Tibial nerve (tissue), 4 donors: ENCODE data around the gene MUC12. TPM values are rescaled to one million over a fixed set of nuclear protein-coding genes. Genes with fewer than 3 reads are reported as not detected.

ENCODE experiments used
- DNase-seq, 2 donors: peaks; one replicate each; pipeline ENCODE4 v3.0.0-alpha.2; 2019; ENCODE audit warnings: low spot score in 2 of 2
- H3K27ac ChIP-seq, 4 donors: fragments of 200-600 bp; sonication (generic) in 3 of 4; one replicate each; pipeline ENCODE4 v1.5.1; 2017 to 2019; ENCODE audit warnings: mild to moderate bottlenecking in 1 of 4
- H3K27me3 ChIP-seq, 2 donors: fragments of 200-600 bp; sonication (generic) in 1 of 2; one replicate each; pipeline versions ENCODE4 v1.5.1 to v1.6.0; 2017 to 2019
- H3K36me3 ChIP-seq, 3 donors: fragments of 200-600 bp; sonication (generic); one replicate each; pipeline ENCODE4 v1.5.1; 2018 to 2019
- H3K4me1 ChIP-seq, 4 donors: fragments of 200-600 bp; sonication (generic) in 3 of 4; one replicate each; pipeline ENCODE4 v1.5.1; 2017 to 2019
- H3K4me3 ChIP-seq, 4 donors: fragments of 200-600 bp; sonication (generic) in 3 of 4; one replicate each; pipeline ENCODE4 v1.5.1; 2017 to 2019; ENCODE audit warnings: mild to moderate bottlenecking in 1 of 4, moderate library complexity in 1 of 4
- H3K9me3 ChIP-seq, 4 donors: fragments of 200-600 bp; sonication (generic) in 3 of 4; one replicate each; pipeline ENCODE4 v1.5.1; 2017 to 2019
- CTCF ChIP-seq, 5 experiments: fragments of 200-600 bp in 3 of 5; fragments of 450-650 bp in 2 of 5; sonication (generic) in 3 of 5; IDR thresholded peaks; one replicate each; pipeline ENCODE4 v1.5.1; 2016 to 2019; ENCODE audit warnings: antibody characterized with exemption in 5 of 5, mild to moderate bottlenecking in 3 of 5, moderate library complexity in 2 of 5
- EP300 ChIP-seq, 2 donors: sonication (generic); formaldehyde crosslinking; IDR thresholded peaks; one replicate each; pipeline ENCODE4 v1.6.1; 2017; ENCODE audit warnings: antibody characterized with exemption in 2 of 2, mild to moderate bottlenecking in 1 of 2
- POLR2A ChIP-seq, 2 donors: fragments of 450-650 bp; IDR thresholded peaks; one replicate each; pipeline ENCODE4 v1.6.1; 2017; ENCODE audit warnings: antibody characterized with exemption in 2 of 2, mild to moderate bottlenecking in 2 of 2, moderate library complexity in 2 of 2
- WGBS, 2 donors: methylation state at CpG; one replicate each; pipeline ENCODE4 v1.1.5; 2018; 5-methylcytosine and 5-hydroxymethylcytosine counted together
- total RNA-seq, 4 donors: library from RNA; depleted of rRNA; stranded (reverse); fragments of >200 nt; gene quantifications; one replicate each; pipeline ENCODE4 v1.1.0, GENCODE V29; 2016

MUC12 gene
- total RNA-seq, 4 donors from 2014 or later, result not detected

DNA sequence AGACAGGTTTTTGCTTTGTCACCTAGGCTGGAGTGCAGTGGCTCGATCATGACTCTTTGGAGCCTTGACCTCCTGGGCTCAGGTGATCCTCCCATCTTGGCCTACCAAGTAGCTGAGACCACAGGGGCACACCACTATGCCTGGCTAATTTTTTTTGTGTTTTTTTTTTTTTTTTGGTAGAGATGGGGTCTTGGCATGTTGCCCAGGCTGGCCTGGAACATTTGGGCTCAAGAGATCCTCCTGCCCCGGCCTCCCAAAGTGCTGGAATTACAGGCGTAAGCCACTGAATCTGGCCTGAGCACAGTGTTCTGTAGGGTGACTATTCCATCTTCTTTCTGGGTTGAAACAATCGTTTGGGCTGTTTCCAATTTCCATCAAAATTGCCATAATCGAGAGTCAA lies 21.6 kb upstream of the MUC12 start:
- Histone ChIP-seq H3K4me3 (no peak overlapping the region), H3K27ac (no peak overlapping the region), H3K9me3 (peaks cover 0 to 11% (median 0%) of the 10 kb centered on the region in 4 donors), H3K4me1 (no peaks in the 10 kb centered on the region), H3K27me3 (peaks cover 0 to 40% of the 10 kb centered on the region in 2 donors), H3K36me3 (no peaks in the 10 kb centered on the region)
- TF ChIP-seq EP300 (IDR thresholded peaks at IDR 0.05), result no peak
- TF ChIP-seq CTCF (IDR thresholded peaks at IDR 0.05), result no peak
- no peak for TF ChIP-seq POLR2A (IDR thresholded peaks at IDR 0.05)
- 74% methylated on average over 5 of the region's 5 CpGs for WGBS, 2 donors
- DNase-seq, result no peak

DNA sequence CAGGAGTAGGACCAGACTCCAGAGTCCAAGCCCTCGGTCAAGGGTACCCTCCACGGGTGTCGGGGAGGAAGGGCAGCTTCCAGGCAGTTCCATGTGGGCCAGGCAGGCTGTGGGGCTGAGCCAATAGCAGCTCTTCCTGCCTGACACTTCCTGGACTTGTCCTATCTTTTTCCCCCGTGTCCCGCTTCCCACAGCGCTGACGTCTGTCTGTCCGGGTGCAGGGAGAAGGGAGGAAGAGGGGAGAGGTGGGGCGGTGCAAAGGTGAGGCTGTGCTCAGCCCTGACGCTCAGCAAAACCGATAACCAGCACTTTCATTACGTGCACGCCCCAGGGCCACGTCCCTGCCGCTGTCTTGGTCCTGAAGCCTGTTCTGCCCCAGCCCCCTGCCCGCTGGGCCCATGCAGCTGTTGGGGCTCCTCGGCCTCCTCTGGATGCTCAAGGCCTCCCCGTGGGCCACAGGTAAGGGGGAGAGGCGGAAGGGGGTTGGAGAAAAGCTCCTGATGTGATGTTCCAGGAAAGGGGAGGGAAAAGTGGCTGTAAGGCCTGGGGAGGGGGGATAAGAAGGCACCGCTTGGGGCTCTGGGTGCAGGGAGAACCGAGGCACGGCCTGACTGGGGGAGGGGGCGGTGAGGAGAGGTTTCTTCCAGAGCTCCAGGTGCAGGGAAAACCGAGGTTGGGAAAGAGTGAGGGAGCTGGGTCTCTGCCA lies 20.0 kb upstream of the MUC12 start, which contains the start of gene MUC3A:
TSS of gene MUC3A (plus strand) at position 308 of the 706 bp plus-strand sequence. CDS start at position 399, 91 bp downstream.
- WGBS, 2 donors, result 18 to 27% methylated on average over 21 to 24 of the region's 24 CpGs
- no peak for DNase-seq
- Histone ChIP-seq H3K4me1 (no peaks in the 10 kb centered on the region), H3K36me3 (no peaks in the 10 kb centered on the region), H3K27me3 (peaks cover 0 to 46% of the 10 kb centered on the region in 2 donors), H3K4me3 (peak within 1 kb of the TSS in 1 of 4 donors; percentile 23), H3K27ac (peak within 1 kb of the TSS in 1 of 4 donors; percentile 50), H3K9me3 (peaks cover 0 to 7% (median 0%) of the 10 kb centered on the region in 4 donors)
- TF ChIP-seq CTCF (IDR thresholded peaks at IDR 0.05) (no peak), POLR2A (IDR thresholded peaks at IDR 0.05) (no peak), EP300 (IDR thresholded peaks at IDR 0.05) (no peak)

DNA sequence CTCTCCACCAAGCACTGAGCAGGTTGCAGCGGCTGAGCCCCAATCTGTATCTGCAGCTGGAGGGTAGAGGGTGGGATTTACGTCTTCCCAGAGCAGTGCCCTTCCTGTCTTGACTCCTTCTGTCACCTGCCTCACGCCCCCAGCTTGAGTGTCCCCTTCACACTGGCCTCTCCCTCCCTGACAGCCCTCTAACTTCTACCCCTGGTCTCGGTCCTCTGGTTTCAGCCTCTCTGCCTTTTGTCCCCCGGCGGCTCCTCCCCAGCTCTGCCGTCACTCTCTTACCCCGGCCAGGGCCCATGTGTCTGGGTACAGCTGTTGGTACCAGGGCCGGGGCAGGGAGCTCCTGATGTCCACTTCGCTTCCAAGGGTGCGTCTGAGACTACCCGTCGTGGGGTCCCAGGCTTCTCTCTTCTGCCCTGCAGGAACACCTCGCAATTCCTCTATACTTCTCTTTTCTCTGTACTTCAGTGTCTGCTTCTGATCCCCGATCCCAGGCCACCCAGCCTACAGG lies 19.4 kb upstream of the MUC12 start:
- Histone ChIP-seq H3K27me3 (peaks cover 0 to 46% of the 10 kb centered on the region in 2 donors), H3K9me3 (peaks cover 0 to 5% (median 0%) of the 10 kb centered on the region in 4 donors), H3K4me1 (no peaks in the 10 kb centered on the region), H3K27ac (peak overlapping the region in 1 of 4 donors; percentile 50), H3K4me3 (peak overlapping the region in 1 of 4 donors; percentile 23), H3K36me3 (no peaks in the 10 kb centered on the region)
- TF ChIP-seq POLR2A (IDR thresholded peaks at IDR 0.05) (no peak), EP300 (IDR thresholded peaks at IDR 0.05) (no peak), CTCF (IDR thresholded peaks at IDR 0.05) (no peak)
- WGBS, 2 donors, result 45 to 50% methylated on average over 15 of the region's 15 CpGs
- no peak for DNase-seq

DNA sequence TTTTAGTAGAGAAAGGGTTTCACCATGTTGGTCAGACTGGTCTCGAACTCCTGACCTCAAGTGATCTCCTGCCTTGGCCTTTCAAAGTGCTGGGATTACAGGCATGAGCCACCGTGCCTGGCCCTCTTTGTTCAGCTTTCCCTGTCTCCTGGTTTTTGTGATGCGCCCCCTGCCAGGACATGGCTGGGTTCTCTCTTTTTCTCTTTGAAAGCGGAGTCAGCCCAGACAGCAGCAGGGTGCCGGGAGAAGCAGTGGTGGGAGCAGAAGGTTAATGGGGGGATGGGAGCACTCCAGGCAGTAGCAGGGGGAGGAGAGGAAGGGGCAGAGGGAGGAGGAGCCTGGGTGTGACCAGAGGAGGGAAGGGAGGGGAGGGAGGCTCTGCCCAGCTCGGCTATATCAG lies 18.2 kb upstream of the MUC12 start:
- H3K36me3 ChIP-seq, result no peaks in the 10 kb centered on the region
- no peak for DNase-seq
- no peak for TF ChIP-seq POLR2A (IDR thresholded peaks at IDR 0.05)
- no peak for TF ChIP-seq EP300 (IDR thresholded peaks at IDR 0.05)
- TF ChIP-seq CTCF (IDR thresholded peaks at IDR 0.05), result no peak
- 20 to 28% methylated on average over 6 of the region's 6 CpGs for WGBS, 2 donors
- no peak overlapping the region for H3K4me3 ChIP-seq
- H3K4me1 ChIP-seq, result no peaks in the 10 kb centered on the region
- peaks cover 0 to 41% of the 10 kb centered on the region in 2 donors for H3K27me3 ChIP-seq
- H3K9me3 ChIP-seq, result peaks cover 0 to 5% (median 0%) of the 10 kb centered on the region in 4 donors
- no peak overlapping the region for H3K27ac ChIP-seq

DNA sequence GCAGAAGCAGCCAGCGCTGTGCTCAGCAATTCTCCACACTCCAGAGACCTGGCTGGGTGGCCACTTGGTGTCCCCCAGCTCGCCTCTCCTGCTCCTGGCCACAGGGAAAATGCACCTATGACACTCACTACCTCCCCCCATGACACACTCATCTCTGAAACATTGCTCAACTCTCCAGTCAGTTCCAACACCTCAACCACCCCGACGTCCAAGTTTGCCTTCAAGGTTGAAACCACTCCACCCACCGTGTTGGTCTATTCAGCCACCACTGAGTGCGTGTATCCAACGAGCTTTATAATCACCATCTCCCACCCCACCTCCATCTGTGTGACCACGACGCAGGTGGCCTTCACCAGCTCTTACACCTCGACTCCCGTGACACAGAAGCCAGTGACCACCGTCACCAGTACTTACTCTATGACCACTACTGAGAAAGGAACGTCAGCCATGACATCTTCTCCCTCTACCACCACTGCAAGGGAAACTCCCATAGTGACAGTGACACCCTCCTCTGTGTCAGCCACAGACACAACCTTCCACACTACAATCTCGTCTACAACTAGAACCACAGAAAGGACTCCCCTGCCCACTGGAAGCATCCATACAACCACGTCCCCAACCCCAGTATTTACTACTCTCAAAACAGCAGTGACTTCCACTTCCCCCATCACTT lies 17.3 kb upstream of the MUC12 start:
- 72 to 73% methylated on average over 15 of the region's 15 CpGs for WGBS, 2 donors
- no peak overlapping the region for H3K4me3 ChIP-seq
- H3K4me1 ChIP-seq, result no peaks in the 10 kb centered on the region
- H3K36me3 ChIP-seq, result no peaks in the 10 kb centered on the region
- no peak for DNase-seq
- TF ChIP-seq EP300 (IDR thresholded peaks at IDR 0.05) (no peak), CTCF (IDR thresholded peaks at IDR 0.05) (no peak), POLR2A (IDR thresholded peaks at IDR 0.05) (no peak)
- no peak overlapping the region for H3K27ac ChIP-seq
- H3K27me3 ChIP-seq, result peaks cover 0 to 41% of the 10 kb centered on the region in 2 donors
- peaks cover 0 to 5% (median 0%) of the 10 kb centered on the region in 4 donors for H3K9me3 ChIP-seq
